Endodermal cell (in vitro differentiated cells): ENCODE data around the gene MAMSTR. TPM values are rescaled to one million over a fixed set of nuclear protein-coding genes. Genes with fewer than 3 reads are reported as not detected.

Experiments used
- DNase-seq: peaks from one replicate; pipeline ENCODE4 v3.0.0-alpha.2; 2017
- H3K27ac ChIP-seq: 2 replicates; pipeline ENCODE4 v1.5.1; 2013; ENCODE audit warnings: mild to moderate bottlenecking, low read depth, low read length, moderate library complexity
- H3K27me3 ChIP-seq: 2 replicates; pipeline ENCODE4 v1.6.1; 2013; ENCODE audit warnings: mild to moderate bottlenecking, low read length, moderate library complexity; ENCODE audit not compliant: insufficient read depth, control insufficient read depth, poor library complexity, severe bottlenecking
- H3K36me3 ChIP-seq: 2 replicates; pipeline ENCODE4 v1.7.0; 2013; ENCODE audit warnings: mild to moderate bottlenecking, low read length, moderate library complexity; ENCODE audit not compliant: control insufficient read depth, insufficient read depth
- H3K4me1 ChIP-seq: one replicate; pipeline ENCODE4 v1.7.0; 2013; ENCODE audit warnings: low read length; ENCODE audit not compliant: control insufficient read depth, insufficient read depth
- H3K4me3 ChIP-seq: 2 replicates; pipeline ENCODE4 v1.5.1; 2013; ENCODE audit warnings: mild to moderate bottlenecking, low read length, moderate library complexity
- H3K9ac ChIP-seq: 2 replicates; pipeline ENCODE4 v1.6.1; 2013; ENCODE audit warnings: mild to moderate bottlenecking, low read length, moderate library complexity; ENCODE audit not compliant: poor library complexity, severe bottlenecking; ENCODE audit errors: extremely low read depth
- H3K9me3 ChIP-seq: 2 replicates; pipeline ENCODE4 v1.6.1; 2013; ENCODE audit warnings: mild to moderate bottlenecking, low read length, moderate library complexity; ENCODE audit not compliant: control insufficient read depth
- H3K27ac Mint-ChIP-seq: 2 replicates; pipeline ENCODE4 v1.8.0; 2020; ENCODE audit warnings: mixed read lengths
- H3K27me3 Mint-ChIP-seq: 2 replicates; pipeline ENCODE4 v1.8.0; 2021; ENCODE audit warnings: mild to moderate bottlenecking, mixed read lengths; ENCODE audit not compliant: insufficient read depth
- H3K36me3 Mint-ChIP-seq: 2 replicates; pipeline ENCODE4 v1.8.0; 2020; ENCODE audit warnings: low read depth, mixed read lengths
- H3K4me1 Mint-ChIP-seq: 2 replicates; pipeline ENCODE4 v1.8.0; 2020; ENCODE audit warnings: mixed read lengths
- H3K4me3 Mint-ChIP-seq: 2 replicates; pipeline ENCODE4 v1.8.0; 2020; ENCODE audit warnings: mild to moderate bottlenecking, moderate library complexity, mixed read lengths
- H3K9me3 Mint-ChIP-seq: 2 replicates; pipeline ENCODE4 v1.8.0; 2020; ENCODE audit warnings: mild to moderate bottlenecking, mixed read lengths
- CTCF ChIP-seq: fragments of 200-600 bp; sonication (generic); conservative IDR thresholded peaks from 2 replicates; pipeline ENCODE4 v1.5.0; 2021; ENCODE audit warnings: antibody characterized with exemption, mild to moderate bottlenecking
- WGBS, 2 experiments: methylation state at CpG; one replicate each; pipeline versions ENCODE4 v1.1.5 to v1.1.7; 2013; ENCODE audit warnings: missing lambda C conversion rate in 2 of 2, mixed read lengths in 1 of 2; ENCODE audit not compliant: insufficient coverage in 1 of 2, insufficient read length in 1 of 2; 5-methylcytosine and 5-hydroxymethylcytosine counted together
- total RNA-seq, 2 donors: library from RNA; stranded (reverse); fragmentation: NEBNext Ultra II Directional in 1 of 2; extraction: Animal tissue kit (Norgen Biotek cat#: 25700) in 1 of 2; gene quantifications; 2 replicates in 1 of 2; 3 replicates in 1 of 2; pipeline ENCODE4 v1.2.1, GENCODE V29; 2021

MAMSTR gene
- total RNA-seq, 2 donors from 2014 or later: 1.9 to 2.3 TPM

GRCh38 chr19:48663667-48664066 is 55.9 kb downstream of the MAMSTR start:
- Histone ChIP-seq H3K9ac (no peak overlapping the region), H3K27ac (no peak overlapping the region), H3K4me1 (no peaks in the 10 kb centered on the region), H3K4me3 (no peak overlapping the region), H3K9me3 (no peaks in the 10 kb centered on the region), H3K27me3 (no peaks in the 10 kb centered on the region), H3K36me3 (no peaks in the 10 kb centered on the region)
- H3K9me3 Mint-ChIP-seq: peaks cover 6% of the 10 kb centered on the region
- no peak overlapping the region for H3K4me3 Mint-ChIP-seq
- H3K27ac Mint-ChIP-seq: no peak overlapping the region
- no peaks in the 10 kb centered on the region for H3K4me1 Mint-ChIP-seq
- H3K27me3 Mint-ChIP-seq: peaks cover 7% of the 10 kb centered on the region
- DNase-seq: no peak
- H3K36me3 Mint-ChIP-seq: no peaks in the 10 kb centered on the region
- WGBS, 2 experiments: 84 to 95% methylated on average over 3 to 4 of the region's 4 CpGs
- no peak for TF ChIP-seq CTCF

Other genes starting within 250 kb of the MAMSTR start
- 10 to 100 TPM; 11.1 to 14.5 TPM for gene LMTK3, start 207.9 kb downstream of the MAMSTR start, total RNA-seq
- gene SULT2B1, start 167.6 kb downstream of the MAMSTR start, total RNA-seq: 1 to 10 TPM in 1 of 2 donors, under 1 TPM in 1; 0.35 to 2.4 TPM
- not detected for gene SPACA4, start 113.0 kb downstream of the MAMSTR start, total RNA-seq
- 1 to 10 TPM; 4.4 to 5.7 TPM for gene FAM83E, start 104.6 kb downstream of the MAMSTR start, total RNA-seq
- gene RPL18, start 100.5 kb downstream of the MAMSTR start, total RNA-seq: 1,000 to 10,000 TPM; 1,531 to 1,574 TPM
- 100 to 1,000 TPM in 1 of 2 donors, 10 to 100 TPM in 1; 99.5 to 114 TPM for gene SPHK2, start 100.2 kb downstream of the MAMSTR start, total RNA-seq
- 10 to 100 TPM in 1 of 2 donors, 1 to 10 TPM in 1; 5.3 to 13.1 TPM for gene DBP, start 82.3 kb downstream of the MAMSTR start, total RNA-seq
- 10 to 100 TPM; 75.0 to 82.6 TPM for gene CA11, start 73.5 kb downstream of the MAMSTR start, total RNA-seq
- gene NTN5, start 46.7 kb downstream of the MAMSTR start, total RNA-seq: 1 to 10 TPM; 1.2 to 1.4 TPM
- gene FUT2, start 23.8 kb downstream of the MAMSTR start, total RNA-seq: 10 to 100 TPM in 1 of 2 donors, 1 to 10 TPM in 1; 5.8 to 11.0 TPM
- 1 to 10 TPM; 3.4 to 5.2 TPM for gene RASIP1, start 20.9 kb upstream of the MAMSTR start, total RNA-seq
- under 1 TPM; 0.22 to 0.80 TPM for gene IZUMO1, start 27.2 kb upstream of the MAMSTR start, total RNA-seq
- 1 to 10 TPM; 5.4 to 6.3 TPM for gene FUT1, start 32.9 kb upstream of the MAMSTR start, total RNA-seq
- gene FGF21, start 35.8 kb upstream of the MAMSTR start, total RNA-seq: not detected
- gene BCAT2, start 91.3 kb upstream of the MAMSTR start, total RNA-seq: 100 to 1,000 TPM in 1 of 2 donors, 10 to 100 TPM in 1; 84.8 to 101 TPM
- 10 to 100 TPM; 43.0 to 81.0 TPM for gene HSD17B14, start 116.8 kb upstream of the MAMSTR start, total RNA-seq
- gene PLEKHA4, start 148.9 kb upstream of the MAMSTR start, total RNA-seq: 1 to 10 TPM; 6.6 to 7.0 TPM
- gene PPP1R15A, start 152.7 kb upstream of the MAMSTR start, total RNA-seq: 10 to 100 TPM; 41.5 to 45.0 TPM
- gene TULP2, start 179.0 kb upstream of the MAMSTR start, total RNA-seq: 1 to 10 TPM; 1.2 to 2.1 TPM
- gene NUCB1, start 180.6 kb upstream of the MAMSTR start, total RNA-seq: 100 to 1,000 TPM; 177 to 222 TPM
- gene DHDH, start 214.0 kb upstream of the MAMSTR start, total RNA-seq: 1 to 10 TPM in 1 of 2 donors, under 1 TPM in 1; 0.44 to 2.3 TPM
- gene BAX, start 235.2 kb upstream of the MAMSTR start, total RNA-seq: 100 to 1,000 TPM; 172 to 184 TPM
- 1,000 to 10,000 TPM; 1,784 to 3,181 TPM for gene FTL, start 245.6 kb upstream of the MAMSTR start, total RNA-seq